Muscle layer of duodenum (tissue), 2 donors: ENCODE results near the gene SH3PXD2A.

Experiments
- H3K27ac ChIP-seq: one replicate; pipeline ENCODE4 v1.7.0; 2013; ENCODE audit warnings: mild to moderate bottlenecking, low read length
- H3K27me3 ChIP-seq: one replicate; pipeline ENCODE4 v1.7.0; 2013; ENCODE audit warnings: low read depth, mild to moderate bottlenecking, control low read depth, low read length
- H3K36me3 ChIP-seq, 2 donors: one replicate each; pipeline ENCODE4 v1.7.0; 2013; ENCODE audit warnings: low read length in 2 of 2, control low read depth in 1 of 2, mild to moderate bottlenecking in 1 of 2; ENCODE audit not compliant: insufficient read depth in 2 of 2, control insufficient read depth in 1 of 2
- H3K4me1 ChIP-seq, 2 donors: one replicate each; pipeline ENCODE4 v1.7.0; 2013; ENCODE audit warnings: low read length in 2 of 2, mild to moderate bottlenecking in 2 of 2, control low read depth in 1 of 2, moderate library complexity in 1 of 2; ENCODE audit not compliant: insufficient read depth in 2 of 2, control insufficient read depth in 1 of 2
- H3K4me3 ChIP-seq, 2 donors: one replicate each; pipeline ENCODE4 v1.7.0; 2013; ENCODE audit warnings: low read length in 2 of 2, low read depth in 1 of 2, mild to moderate bottlenecking in 1 of 2
- H3K9me3 ChIP-seq, 2 donors: one replicate each; pipeline ENCODE4 v1.7.0; 2013; ENCODE audit warnings: low read length in 2 of 2, control low read depth in 1 of 2, mild to moderate bottlenecking in 1 of 2; ENCODE audit not compliant: control insufficient read depth in 1 of 2
- donor health status: healthy.

SH3PXD2A gene

GRCh38 chr10:103603382-103603781 is 252.0 kb downstream of the SH3PXD2A start:
- Histone ChIP-seq H3K27ac (no peak overlapping the region), H3K4me1 (peaks cover 0 to 16% of the 10 kb centered on the region in 2 donors), H3K9me3 (no peaks in the 10 kb centered on the region), H3K36me3 (peaks cover 15 to 30% of the 10 kb centered on the region in 2 donors), H3K4me3 (no peak overlapping the region), H3K27me3 (no peaks in the 10 kb centered on the region)

GRCh38 chr10:103602852-103603155 is 252.6 kb downstream of the SH3PXD2A start:
- no peaks in the 10 kb centered on the region for H3K9me3 ChIP-seq
- H3K4me3 ChIP-seq: no peak overlapping the region
- H3K27ac ChIP-seq: no peak overlapping the region
- H3K27me3 ChIP-seq: no peaks in the 10 kb centered on the region
- H3K36me3 ChIP-seq: peaks cover 15 to 30% of the 10 kb centered on the region in 2 donors
- peaks cover 0 to 21% of the 10 kb centered on the region in 2 donors for H3K4me1 ChIP-seq

- Histone ChIP-seq H3K9me3 (no peaks in the 10 kb centered on the region), H3K36me3 (peaks cover 15 to 30% of the 10 kb centered on the region in 2 donors), H3K4me3 (no peak overlapping the region), H3K27ac (no peak overlapping the region), H3K27me3 (no peaks in the 10 kb centered on the region), H3K4me1 (peaks cover 0 to 26% of the 10 kb centered on the region in 2 donors)
These were observed 253.1 kb downstream of the SH3PXD2A start for GRCh38 chr10:103602028-103602851.

GRCh38 chr10:103600956-103601569 is 254.3 kb downstream of the SH3PXD2A start:
- Histone ChIP-seq H3K9me3 (no peaks in the 10 kb centered on the region), H3K4me3 (no peak overlapping the region), H3K4me1 (peaks cover 0 to 32% of the 10 kb centered on the region in 2 donors), H3K36me3 (peaks cover 15 to 30% of the 10 kb centered on the region in 2 donors), H3K27me3 (no peaks in the 10 kb centered on the region), H3K27ac (no peak overlapping the region)

GRCh38 chr10:103600325-103600724 is 255.1 kb downstream of the SH3PXD2A start:
- no peaks in the 10 kb centered on the region for H3K27me3 ChIP-seq
- H3K27ac ChIP-seq: no peak overlapping the region
- H3K4me1 ChIP-seq: peaks cover 0 to 32% of the 10 kb centered on the region in 2 donors
- no peak overlapping the region for H3K4me3 ChIP-seq
- peaks cover 14 to 27% of the 10 kb centered on the region in 2 donors for H3K36me3 ChIP-seq
- no peaks in the 10 kb centered on the region for H3K9me3 ChIP-seq

- H3K27me3 ChIP-seq: no peaks in the 10 kb centered on the region
- H3K4me1 ChIP-seq: peaks cover 0 to 32% of the 10 kb centered on the region in 2 donors
- no peaks in the 10 kb centered on the region for H3K9me3 ChIP-seq
- H3K4me3 ChIP-seq: no peak overlapping the region
- peaks cover 10 to 27% of the 10 kb centered on the region in 2 donors for H3K36me3 ChIP-seq
- H3K27ac ChIP-seq: no peak overlapping the region
These were observed 255.5 kb downstream of the SH3PXD2A start for GRCh38 chr10:103599907-103600306.

- Histone ChIP-seq H3K27ac (no peak overlapping the region), H3K9me3 (no peaks in the 10 kb centered on the region), H3K4me3 (no peak overlapping the region), H3K27me3 (no peaks in the 10 kb centered on the region), H3K4me1 (peaks cover 0 to 32% of the 10 kb centered on the region in 2 donors), H3K36me3 (peaks cover 4 to 25% of the 10 kb centered on the region in 2 donors)
These were observed 256.2 kb downstream of the SH3PXD2A start for GRCh38 chr10:103599211-103599610.

GRCh38 chr10:103598654-103599115 is 256.7 kb downstream of the SH3PXD2A start:
- no peak overlapping the region for H3K27ac ChIP-seq
- H3K4me3 ChIP-seq: no peak overlapping the region
- H3K27me3 ChIP-seq: no peaks in the 10 kb centered on the region
- H3K4me1 ChIP-seq: peaks cover 0 to 32% of the 10 kb centered on the region in 2 donors
- H3K9me3 ChIP-seq: no peaks in the 10 kb centered on the region
- peaks cover 4 to 20% of the 10 kb centered on the region in 2 donors for H3K36me3 ChIP-seq

- H3K36me3 ChIP-seq: peaks cover 0 to 3% of the 10 kb centered on the region in 2 donors
- no peak overlapping the region for H3K27ac ChIP-seq
- H3K27me3 ChIP-seq: no peaks in the 10 kb centered on the region
- no peaks in the 10 kb centered on the region for H3K9me3 ChIP-seq
- H3K4me1 ChIP-seq: peaks cover 0 to 32% of the 10 kb centered on the region in 2 donors
- no peak overlapping the region for H3K4me3 ChIP-seq
These were observed 258.4 kb downstream of the SH3PXD2A start for GRCh38 chr10:103597003-103597402.

- no peaks in the 10 kb centered on the region for H3K36me3 ChIP-seq
- H3K27me3 ChIP-seq: no peaks in the 10 kb centered on the region
- H3K4me1 ChIP-seq: peaks cover 0 to 32% of the 10 kb centered on the region in 2 donors
- no peak overlapping the region for H3K27ac ChIP-seq
- no peaks in the 10 kb centered on the region for H3K9me3 ChIP-seq
- H3K4me3 ChIP-seq: no peak overlapping the region
These were observed 259.2 kb downstream of the SH3PXD2A start for GRCh38 chr10:103595933-103596726.

- peaks cover 0 to 4% of the 10 kb centered on the region in 2 donors for H3K36me3 ChIP-seq
- H3K4me1 ChIP-seq: peaks cover 0 to 14% of the 10 kb centered on the region in 2 donors
- no peak overlapping the region for H3K4me3 ChIP-seq
- H3K9me3 ChIP-seq: no peaks in the 10 kb centered on the region
- no peaks in the 10 kb centered on the region for H3K27me3 ChIP-seq
- no peak overlapping the region for H3K27ac ChIP-seq
These were observed 262.3 kb downstream of the SH3PXD2A start for GRCh38 chr10:103593022-103593570.
